Colonic mucosa (tissue), 4 donors: Measurements from ENCODE around the gene GNB1L. TPM values are rescaled to one million over a fixed set of nuclear protein-coding genes. Genes with fewer than 3 reads are reported as not detected.

Source experiments
- DNase-seq: peaks from one replicate; pipeline ENCODE4 v3.0.0-alpha.2; 2020
- H3K27ac ChIP-seq: fragments of 200-600 bp; one replicate; pipeline ENCODE4 v1.8.0; 2021
- H3K27me3 ChIP-seq: fragments of 200-600 bp; one replicate; pipeline ENCODE4 v1.8.0; 2021
- H3K36me3 ChIP-seq: fragments of 200-600 bp; one replicate; pipeline ENCODE4 v1.8.0; 2021
- H3K4me1 ChIP-seq: fragments of 200-600 bp; one replicate; pipeline ENCODE4 v1.8.0; 2021; ENCODE audit warnings: mild to moderate bottlenecking
- H3K4me3 ChIP-seq: fragments of 200-600 bp; one replicate; pipeline ENCODE4 v1.8.0; 2021
- H3K9ac ChIP-seq, 2 donors: one replicate each; pipeline ENCODE4 v1.7.0; 2013; ENCODE audit warnings: control low read depth in 2 of 2, low read depth in 2 of 2, low read length in 2 of 2
- H3K9me3 ChIP-seq: fragments of 200-600 bp; one replicate; pipeline ENCODE4 v1.8.0; 2021
- intact Hi-C: fragments of 100-400 bp; cut with DNase I; formaldehyde crosslinking; loops from one replicate; pipeline ENCODE4 v1.14.1; 2022
- total RNA-seq, 2 donors: library from RNA; stranded (reverse); fragmentation: NEBNext Ultra II Directional in 1 of 2; extraction: Animal tissue kit (Norgen Biotek cat#: 25700) in 1 of 2; gene quantifications; one replicate each; pipeline ENCODE4 v1.2.1, GENCODE V29; 2021
- TF ChIP-seq, protein P1 (sequence below): fragments of 200-600 bp; IDR thresholded peaks from one replicate; pipeline ENCODE4 v1.8.0; 2022; ENCODE audit warnings: antibody characterized with exemption, mild to moderate bottlenecking
- donor health status: healthy.
- donor health status: DM: no; HTN: no; CAD: no.
- donor health status: DM: no; HTN: no; CAD: no.

GNB1L gene
- total RNA-seq, 2 donors from 2014 or later = 4.4 to 10.2 TPM

DNA sequence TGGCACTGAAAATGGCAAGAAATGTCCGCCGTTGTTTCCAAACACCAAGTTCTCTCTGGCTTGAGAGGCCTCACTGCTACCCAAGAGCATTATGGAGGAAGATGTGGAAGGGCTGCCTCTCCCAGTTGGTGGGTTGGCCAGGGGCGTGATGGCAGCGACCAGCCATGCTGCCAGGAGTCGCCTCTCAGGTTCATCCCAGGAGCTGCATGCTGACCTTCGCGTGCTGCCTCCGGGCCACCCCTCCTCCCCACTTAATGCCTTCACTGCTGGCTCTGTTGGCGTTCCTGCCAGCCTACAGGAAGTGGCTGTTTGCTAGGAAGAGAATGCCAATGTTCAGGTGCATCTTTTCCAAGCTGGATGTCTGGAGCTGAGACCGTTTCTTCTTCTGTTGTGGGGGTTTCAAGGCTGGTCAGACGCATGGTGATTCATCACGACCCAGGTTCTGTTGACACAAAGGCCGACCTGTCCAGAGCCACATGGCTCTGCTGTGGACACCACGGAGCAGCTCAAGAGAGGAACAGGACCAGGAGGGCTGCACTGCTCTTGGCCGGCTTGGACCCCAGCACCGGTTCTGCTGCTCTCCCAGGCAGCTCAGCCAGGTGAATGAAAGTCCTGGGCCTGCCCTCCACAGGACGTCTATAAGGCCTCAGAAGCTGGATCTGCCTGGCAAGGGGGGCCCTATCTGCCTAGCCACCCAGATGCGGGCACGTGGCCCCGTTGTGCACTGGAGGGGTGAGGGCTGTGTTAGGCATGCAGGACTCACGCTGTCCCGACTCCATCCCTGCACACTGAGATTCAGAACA lies 69.0 kb downstream of the GNB1L start:
- Histone ChIP-seq H3K4me3 (no peak overlapping the region), H3K27ac (no peak overlapping the region), H3K27me3 (no peaks in the 10 kb centered on the region), H3K36me3 (no peaks in the 10 kb centered on the region), H3K9me3 (no peaks in the 10 kb centered on the region), H3K4me1 (no peaks in the 10 kb centered on the region), H3K9ac (no peak overlapping the region)
- no peak for DNase-seq
- TF ChIP-seq, protein P1, sequence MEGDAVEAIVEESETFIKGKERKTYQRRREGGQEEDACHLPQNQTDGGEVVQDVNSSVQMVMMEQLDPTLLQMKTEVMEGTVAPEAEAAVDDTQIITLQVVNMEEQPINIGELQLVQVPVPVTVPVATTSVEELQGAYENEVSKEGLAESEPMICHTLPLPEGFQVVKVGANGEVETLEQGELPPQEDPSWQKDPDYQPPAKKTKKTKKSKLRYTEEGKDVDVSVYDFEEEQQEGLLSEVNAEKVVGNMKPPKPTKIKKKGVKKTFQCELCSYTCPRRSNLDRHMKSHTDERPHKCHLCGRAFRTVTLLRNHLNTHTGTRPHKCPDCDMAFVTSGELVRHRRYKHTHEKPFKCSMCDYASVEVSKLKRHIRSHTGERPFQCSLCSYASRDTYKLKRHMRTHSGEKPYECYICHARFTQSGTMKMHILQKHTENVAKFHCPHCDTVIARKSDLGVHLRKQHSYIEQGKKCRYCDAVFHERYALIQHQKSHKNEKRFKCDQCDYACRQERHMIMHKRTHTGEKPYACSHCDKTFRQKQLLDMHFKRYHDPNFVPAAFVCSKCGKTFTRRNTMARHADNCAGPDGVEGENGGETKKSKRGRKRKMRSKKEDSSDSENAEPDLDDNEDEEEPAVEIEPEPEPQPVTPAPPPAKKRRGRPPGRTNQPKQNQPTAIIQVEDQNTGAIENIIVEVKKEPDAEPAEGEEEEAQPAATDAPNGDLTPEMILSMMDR = no peak
- intact Hi-C loops = no loop called here

DNA sequence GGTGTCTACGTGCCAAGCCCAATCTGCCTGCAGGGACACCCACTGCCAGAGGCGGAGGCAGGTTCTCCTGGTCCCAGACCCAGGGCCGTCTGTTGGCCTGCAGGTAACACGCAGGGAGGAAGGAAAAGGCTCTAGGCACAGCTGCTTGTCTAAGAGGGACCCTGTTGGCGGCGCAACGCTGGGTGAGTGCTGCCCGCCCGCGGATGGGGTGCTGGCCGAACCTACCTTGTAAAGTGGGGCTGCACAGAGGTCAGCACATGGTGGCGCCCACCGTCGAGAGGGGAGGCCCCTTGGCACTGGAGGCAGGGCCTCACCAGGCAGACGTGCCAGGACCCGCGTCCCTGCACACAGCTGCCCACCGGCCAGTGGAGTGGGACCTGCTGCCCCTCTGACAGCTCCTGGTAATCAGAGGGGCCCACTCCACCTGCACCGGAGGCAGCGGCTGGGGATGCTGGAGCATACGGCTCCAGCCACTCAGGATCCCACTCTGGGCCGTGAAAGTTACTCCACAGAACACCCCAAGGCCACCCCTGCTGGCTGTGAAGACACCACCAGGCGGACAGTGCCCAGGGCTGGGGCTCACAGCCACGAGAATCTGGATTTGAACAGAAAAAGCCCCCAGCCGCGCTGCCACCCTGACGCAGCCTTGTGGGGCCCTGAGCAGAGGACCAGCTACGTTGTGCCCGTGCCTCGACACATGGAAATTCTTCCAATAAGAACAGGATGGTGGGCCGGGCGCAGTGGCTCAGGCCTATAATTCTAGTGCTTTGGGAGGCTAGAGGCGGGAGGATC lies 70.1 kb downstream of the GNB1L start:
- H3K4me1 ChIP-seq = no peaks in the 10 kb centered on the region
- TF ChIP-seq, protein P1 = no peak
- H3K4me3 ChIP-seq = no peak overlapping the region
- intact Hi-C loops = no loop called here
- no peak overlapping the region for H3K27ac ChIP-seq
- H3K36me3 ChIP-seq = no peaks in the 10 kb centered on the region
- no peaks in the 10 kb centered on the region for H3K9me3 ChIP-seq
- no peaks in the 10 kb centered on the region for H3K27me3 ChIP-seq
- no peak overlapping the region for H3K9ac ChIP-seq
- DNase-seq = no peak

DNA sequence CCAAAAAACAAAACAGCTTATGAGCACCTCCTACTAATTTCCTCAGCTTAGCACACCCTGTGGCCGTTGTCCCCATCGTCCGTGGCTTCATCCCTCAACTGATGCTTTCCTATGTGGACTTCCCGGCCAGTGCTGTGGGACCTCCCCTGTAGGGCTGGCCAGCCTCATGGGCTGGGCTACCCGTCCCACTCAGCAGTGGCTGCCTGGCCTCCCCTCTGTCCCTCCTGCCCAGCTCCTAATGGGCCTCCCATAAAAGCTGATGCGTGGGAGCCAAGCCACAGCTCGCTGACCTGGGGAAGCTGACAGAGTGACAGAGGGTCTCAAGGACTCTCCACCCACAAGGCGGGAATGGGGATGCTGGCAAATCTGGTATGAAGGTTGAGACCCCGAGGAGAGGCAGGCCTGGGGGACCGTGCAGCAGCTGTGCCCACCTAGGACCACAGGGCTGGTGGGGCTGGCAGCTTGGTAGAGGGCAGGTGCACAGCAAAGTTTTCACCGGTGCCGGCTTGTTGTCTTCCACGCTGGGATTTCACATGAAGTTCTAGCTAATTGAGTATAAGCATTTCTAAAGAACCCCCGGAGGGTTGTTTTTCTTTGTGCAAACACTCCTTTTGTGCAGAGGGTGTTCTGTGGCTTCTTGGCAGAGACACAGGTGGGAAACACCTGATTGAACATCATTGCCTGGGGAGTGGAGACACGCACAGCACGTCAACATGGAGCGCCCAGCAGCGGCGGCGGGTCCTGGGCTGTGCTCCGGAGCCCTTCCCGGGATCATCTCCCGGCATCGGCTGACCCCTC lies 70.9 kb downstream of the GNB1L start:
- TF ChIP-seq, protein P1 = no peak
- Histone ChIP-seq H3K27ac (no peak overlapping the region), H3K9me3 (no peaks in the 10 kb centered on the region), H3K4me1 (no peaks in the 10 kb centered on the region), H3K36me3 (no peaks in the 10 kb centered on the region), H3K9ac (no peak overlapping the region), H3K4me3 (no peak overlapping the region), H3K27me3 (no peaks in the 10 kb centered on the region)
- no peak for DNase-seq
- intact Hi-C loops = no loop called here

DNA sequence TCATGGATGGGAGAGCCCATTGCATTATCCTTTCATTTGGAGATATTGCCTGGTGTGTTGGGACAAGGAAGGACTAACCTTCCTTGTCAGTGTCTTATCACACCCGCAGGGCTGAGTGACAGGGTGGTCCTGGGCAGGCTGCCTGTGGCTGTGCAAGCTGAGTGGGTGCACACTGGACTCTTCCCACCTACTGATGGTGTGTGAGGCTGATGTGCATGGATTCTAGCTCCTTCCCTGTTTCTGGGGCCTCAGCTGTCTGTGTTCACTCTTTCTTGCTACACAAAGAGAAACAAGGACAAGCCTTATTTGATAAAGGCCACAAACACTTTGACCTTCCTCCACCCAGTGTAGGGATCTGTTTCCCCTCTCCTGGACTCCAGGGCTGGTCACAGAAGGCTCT lies 72.1 kb downstream of the GNB1L start:
- no peaks in the 10 kb centered on the region for H3K9me3 ChIP-seq
- H3K9ac ChIP-seq = no peak overlapping the region
- no peaks in the 10 kb centered on the region for H3K36me3 ChIP-seq
- no peak overlapping the region for H3K4me3 ChIP-seq
- intact Hi-C loops = no loop called here
- H3K27me3 ChIP-seq = no peaks in the 10 kb centered on the region
- H3K27ac ChIP-seq = no peak overlapping the region
- no peaks in the 10 kb centered on the region for H3K4me1 ChIP-seq
- TF ChIP-seq, protein P1 = no peak
- DNase-seq = no peak

- no peak overlapping the region for H3K9ac ChIP-seq
- intact Hi-C loops = no loop called here
- H3K9me3 ChIP-seq = no peaks in the 10 kb centered on the region
- H3K27me3 ChIP-seq = no peaks in the 10 kb centered on the region
- H3K27ac ChIP-seq = no peak overlapping the region
- H3K4me3 ChIP-seq = no peak overlapping the region
- no peaks in the 10 kb centered on the region for H3K36me3 ChIP-seq
- DNase-seq = no peak
- TF ChIP-seq, protein P1 = no peak
- no peaks in the 10 kb centered on the region for H3K4me1 ChIP-seq
Measured at GRCh38 chr22:19779685-19780268, 74.9 kb downstream of the GNB1L start.
